ENCODE measurements around the gene SH2D3C.

The SH2D3C gene

GRCh38 chr9:127756233-127756632 lies 22.2 kb downstream of the SH2D3C start:
- Histone ChIP-seq H3K9me3 (no peaks in the 10 kb centered on the region), H3K27me3 (no peaks in the 10 kb centered on the region), H3K27ac (no peak overlapping the region), H3K36me3 (peaks cover 89% of the 10 kb centered on the region), H3K4me3 (ENCODE audit: low read depth in 1 of 2, low read length in 1 of 2) (no peak overlapping the region), H3K4me1 (ENCODE audit: control insufficient read depth in 1 of 2, insufficient read depth in 1 of 2, low read depth in 1 of 2, low read length in 1 of 2) (no peaks in the 10 kb centered on the region)
- TF ChIP-seq, protein P1, sequence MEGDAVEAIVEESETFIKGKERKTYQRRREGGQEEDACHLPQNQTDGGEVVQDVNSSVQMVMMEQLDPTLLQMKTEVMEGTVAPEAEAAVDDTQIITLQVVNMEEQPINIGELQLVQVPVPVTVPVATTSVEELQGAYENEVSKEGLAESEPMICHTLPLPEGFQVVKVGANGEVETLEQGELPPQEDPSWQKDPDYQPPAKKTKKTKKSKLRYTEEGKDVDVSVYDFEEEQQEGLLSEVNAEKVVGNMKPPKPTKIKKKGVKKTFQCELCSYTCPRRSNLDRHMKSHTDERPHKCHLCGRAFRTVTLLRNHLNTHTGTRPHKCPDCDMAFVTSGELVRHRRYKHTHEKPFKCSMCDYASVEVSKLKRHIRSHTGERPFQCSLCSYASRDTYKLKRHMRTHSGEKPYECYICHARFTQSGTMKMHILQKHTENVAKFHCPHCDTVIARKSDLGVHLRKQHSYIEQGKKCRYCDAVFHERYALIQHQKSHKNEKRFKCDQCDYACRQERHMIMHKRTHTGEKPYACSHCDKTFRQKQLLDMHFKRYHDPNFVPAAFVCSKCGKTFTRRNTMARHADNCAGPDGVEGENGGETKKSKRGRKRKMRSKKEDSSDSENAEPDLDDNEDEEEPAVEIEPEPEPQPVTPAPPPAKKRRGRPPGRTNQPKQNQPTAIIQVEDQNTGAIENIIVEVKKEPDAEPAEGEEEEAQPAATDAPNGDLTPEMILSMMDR (IDR thresholded peaks at IDR 0.05), result no peak

GRCh38 chr9:127755061-127756060 lies 23.1 kb downstream of the SH2D3C start:
- no peaks in the 10 kb centered on the region for H3K4me1 ChIP-seq (ENCODE audit: control insufficient read depth in 1 of 2, insufficient read depth in 1 of 2, low read depth in 1 of 2, low read length in 1 of 2)
- TF ChIP-seq, protein P1 (IDR thresholded peaks at IDR 0.05), result no peak
- H3K36me3 ChIP-seq, result peaks cover 89% of the 10 kb centered on the region
- no peak overlapping the region for H3K27ac ChIP-seq
- H3K9me3 ChIP-seq, result no peaks in the 10 kb centered on the region
- no peak overlapping the region for H3K4me3 ChIP-seq (ENCODE audit: low read depth in 1 of 2, low read length in 1 of 2)
- H3K27me3 ChIP-seq, result no peaks in the 10 kb centered on the region

DNA sequence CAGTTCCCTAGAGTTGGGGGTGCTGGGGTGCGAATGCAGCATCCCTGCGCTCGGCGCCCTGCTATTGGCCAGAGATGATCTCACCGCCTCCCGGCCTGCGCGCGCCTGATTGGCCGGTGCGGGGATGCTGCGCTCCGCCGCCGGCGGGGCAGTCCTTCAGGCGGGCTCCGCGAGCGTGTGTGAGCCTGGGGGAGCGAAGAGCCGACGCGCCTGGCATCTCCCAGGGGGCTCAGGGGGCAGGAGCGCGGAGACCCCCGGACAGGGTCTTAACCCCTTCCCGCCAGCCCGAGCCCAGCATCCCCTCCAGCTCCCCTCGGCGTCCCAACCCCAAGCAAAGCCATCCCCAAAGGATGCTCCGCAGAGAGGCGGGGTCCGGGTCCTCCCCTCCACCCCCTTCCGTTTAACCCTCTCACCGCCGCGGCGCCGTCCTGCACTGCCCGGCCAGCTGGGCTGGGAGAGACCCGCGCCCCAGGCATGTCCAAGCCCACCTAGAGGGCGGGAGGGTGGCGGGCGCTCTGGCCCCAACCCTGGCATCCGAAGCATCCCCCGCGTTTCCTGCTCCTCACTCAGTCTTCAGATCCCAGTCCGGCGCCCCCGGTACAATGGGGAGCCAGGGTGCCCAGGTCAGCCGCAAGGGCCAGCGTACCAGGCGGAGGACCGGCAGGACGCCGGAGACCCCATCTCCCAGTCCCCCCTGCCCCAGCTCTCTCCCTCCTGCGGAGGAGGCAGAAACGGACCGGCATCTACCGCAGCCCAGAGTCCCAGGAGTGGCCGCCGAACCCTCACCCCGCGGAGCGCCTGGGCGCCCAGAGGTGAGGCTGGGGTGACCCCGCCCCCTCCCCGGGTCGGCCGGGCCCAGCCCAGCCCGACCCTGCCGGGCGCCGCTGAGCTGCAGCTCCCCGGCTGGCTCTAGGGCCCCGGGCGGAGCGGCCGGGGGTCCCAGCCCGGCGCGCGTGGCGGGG lies 24.1 kb downstream of the SH2D3C start:
- no peak overlapping the region for H3K27ac ChIP-seq
- H3K27me3 ChIP-seq, result no peaks in the 10 kb centered on the region
- no peak overlapping the region for H3K4me3 ChIP-seq (ENCODE audit: low read depth in 1 of 2, low read length in 1 of 2)
- TF ChIP-seq, protein P1 (IDR thresholded peaks at IDR 0.05), result no peak
- peaks cover 6% of the 10 kb centered on the region in 2 experiments for H3K4me1 ChIP-seq (ENCODE audit: control insufficient read depth in 1 of 2, insufficient read depth in 1 of 2, low read depth in 1 of 2, low read length in 1 of 2)
- no peaks in the 10 kb centered on the region for H3K9me3 ChIP-seq
- peaks cover 89% of the 10 kb centered on the region for H3K36me3 ChIP-seq

DNA sequence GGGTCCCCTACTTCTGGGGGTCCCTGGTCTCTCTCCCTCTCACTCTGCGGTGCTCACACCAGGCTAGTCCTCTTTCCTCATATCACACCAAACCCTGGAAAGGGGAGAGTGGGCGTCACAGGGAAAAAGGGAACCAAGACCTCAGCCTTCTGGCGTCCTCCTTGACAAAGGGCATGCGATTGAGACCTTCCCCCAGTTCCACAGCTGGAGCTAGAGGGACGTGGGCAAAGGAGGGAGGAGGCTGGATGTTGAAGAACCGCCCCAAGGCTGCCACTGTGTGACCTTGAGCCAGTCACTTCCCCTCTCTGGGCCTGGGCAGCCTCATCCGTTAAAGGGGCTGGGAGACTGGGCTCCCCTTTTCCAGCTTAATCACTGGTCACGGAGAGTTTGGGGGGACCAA lies 24.8 kb downstream of the SH2D3C start:
- TF ChIP-seq, protein P1 (IDR thresholded peaks at IDR 0.05), result no peak
- Histone ChIP-seq H3K9me3 (no peaks in the 10 kb centered on the region), H3K36me3 (peaks cover 89% of the 10 kb centered on the region), H3K4me1 (ENCODE audit: control insufficient read depth in 1 of 2, insufficient read depth in 1 of 2, low read depth in 1 of 2, low read length in 1 of 2) (peaks cover 9% of the 10 kb centered on the region in 2 experiments), H3K27ac (no peak overlapping the region), H3K27me3 (no peaks in the 10 kb centered on the region), H3K4me3 (ENCODE audit: low read depth in 1 of 2, low read length in 1 of 2) (no peak overlapping the region)

- H3K4me1 ChIP-seq (ENCODE audit: control insufficient read depth in 1 of 2, insufficient read depth in 1 of 2, low read depth in 1 of 2, low read length in 1 of 2), result peaks cover 9% of the 10 kb centered on the region in 2 experiments
- no peaks in the 10 kb centered on the region for H3K9me3 ChIP-seq
- TF ChIP-seq, protein P1 (IDR thresholded peaks at IDR 0.05), result no peak
- no peak overlapping the region for H3K4me3 ChIP-seq (ENCODE audit: low read depth in 1 of 2, low read length in 1 of 2)
- peaks cover 89% of the 10 kb centered on the region for H3K36me3 ChIP-seq
- H3K27me3 ChIP-seq, result no peaks in the 10 kb centered on the region
- H3K27ac ChIP-seq, result no peak overlapping the region
Observed at GRCh38 chr9:127753148-127753547, 25.3 kb downstream of the SH2D3C start.

Data from neutrophil (primary cell).